ENCODE measurements around the gene WDR20.
"Not testable (repeated sequence)": the region's sequence is repeated elsewhere in the genome, so short reads cannot be mapped to it uniquely, and the experiment has no call there.

DNA sequence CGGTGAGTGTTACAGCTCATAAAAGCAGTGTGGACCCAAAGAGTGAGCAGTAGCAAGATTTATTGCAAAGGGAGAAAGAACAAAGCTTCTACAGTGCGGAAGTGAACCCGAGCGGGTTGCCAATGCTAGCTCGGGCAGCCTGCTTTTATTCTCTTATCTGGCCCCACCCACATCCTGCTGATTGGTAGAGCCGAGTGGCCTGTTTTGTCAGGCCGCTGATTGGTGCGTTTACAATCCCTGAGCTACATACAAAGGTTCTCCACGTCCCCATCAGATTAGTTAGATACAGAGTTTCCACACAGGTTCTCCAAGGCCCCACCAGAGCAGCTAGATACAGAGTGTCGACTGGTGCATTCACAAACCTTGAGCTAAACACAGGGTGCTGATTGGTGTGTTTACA, 5.0 kb upstream of the WDR20 start:
- TF ChIP-seq EZH2 (optimal IDR thresholded peaks at IDR 0.05; ENCODE audit: low read depth, low read length), result not testable (repeated sequence)
- TF ChIP-seq, protein P1, sequence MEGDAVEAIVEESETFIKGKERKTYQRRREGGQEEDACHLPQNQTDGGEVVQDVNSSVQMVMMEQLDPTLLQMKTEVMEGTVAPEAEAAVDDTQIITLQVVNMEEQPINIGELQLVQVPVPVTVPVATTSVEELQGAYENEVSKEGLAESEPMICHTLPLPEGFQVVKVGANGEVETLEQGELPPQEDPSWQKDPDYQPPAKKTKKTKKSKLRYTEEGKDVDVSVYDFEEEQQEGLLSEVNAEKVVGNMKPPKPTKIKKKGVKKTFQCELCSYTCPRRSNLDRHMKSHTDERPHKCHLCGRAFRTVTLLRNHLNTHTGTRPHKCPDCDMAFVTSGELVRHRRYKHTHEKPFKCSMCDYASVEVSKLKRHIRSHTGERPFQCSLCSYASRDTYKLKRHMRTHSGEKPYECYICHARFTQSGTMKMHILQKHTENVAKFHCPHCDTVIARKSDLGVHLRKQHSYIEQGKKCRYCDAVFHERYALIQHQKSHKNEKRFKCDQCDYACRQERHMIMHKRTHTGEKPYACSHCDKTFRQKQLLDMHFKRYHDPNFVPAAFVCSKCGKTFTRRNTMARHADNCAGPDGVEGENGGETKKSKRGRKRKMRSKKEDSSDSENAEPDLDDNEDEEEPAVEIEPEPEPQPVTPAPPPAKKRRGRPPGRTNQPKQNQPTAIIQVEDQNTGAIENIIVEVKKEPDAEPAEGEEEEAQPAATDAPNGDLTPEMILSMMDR (IDR thresholded peaks at IDR 0.05; ENCODE audit: low read length), result not testable (repeated sequence)

Measured in MM.1S (cell line).